ENCODE data around the gene TRAPPC5.

DNA sequence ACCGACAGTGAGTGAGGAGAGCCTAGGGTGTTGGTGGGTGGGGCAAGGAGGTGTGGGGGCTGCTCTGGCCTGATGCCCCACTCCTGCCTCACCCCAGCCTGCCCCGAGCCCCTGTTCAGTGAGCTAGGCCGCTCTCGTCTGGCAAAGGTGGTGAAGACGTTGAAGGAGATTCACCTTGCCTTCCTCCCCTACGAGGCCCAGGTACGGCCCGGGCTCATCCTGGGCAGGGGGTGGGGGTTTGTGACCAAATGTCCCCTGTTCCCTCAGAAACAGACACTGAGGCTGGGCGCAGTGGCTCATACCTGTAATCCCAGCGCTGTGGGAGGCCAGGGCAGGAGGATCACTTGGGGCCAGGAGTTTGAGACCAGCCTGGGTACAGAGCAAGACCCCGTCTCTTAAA, 39.8 kb upstream of the TRAPPC5 start:
- TF ChIP-seq, protein P1, sequence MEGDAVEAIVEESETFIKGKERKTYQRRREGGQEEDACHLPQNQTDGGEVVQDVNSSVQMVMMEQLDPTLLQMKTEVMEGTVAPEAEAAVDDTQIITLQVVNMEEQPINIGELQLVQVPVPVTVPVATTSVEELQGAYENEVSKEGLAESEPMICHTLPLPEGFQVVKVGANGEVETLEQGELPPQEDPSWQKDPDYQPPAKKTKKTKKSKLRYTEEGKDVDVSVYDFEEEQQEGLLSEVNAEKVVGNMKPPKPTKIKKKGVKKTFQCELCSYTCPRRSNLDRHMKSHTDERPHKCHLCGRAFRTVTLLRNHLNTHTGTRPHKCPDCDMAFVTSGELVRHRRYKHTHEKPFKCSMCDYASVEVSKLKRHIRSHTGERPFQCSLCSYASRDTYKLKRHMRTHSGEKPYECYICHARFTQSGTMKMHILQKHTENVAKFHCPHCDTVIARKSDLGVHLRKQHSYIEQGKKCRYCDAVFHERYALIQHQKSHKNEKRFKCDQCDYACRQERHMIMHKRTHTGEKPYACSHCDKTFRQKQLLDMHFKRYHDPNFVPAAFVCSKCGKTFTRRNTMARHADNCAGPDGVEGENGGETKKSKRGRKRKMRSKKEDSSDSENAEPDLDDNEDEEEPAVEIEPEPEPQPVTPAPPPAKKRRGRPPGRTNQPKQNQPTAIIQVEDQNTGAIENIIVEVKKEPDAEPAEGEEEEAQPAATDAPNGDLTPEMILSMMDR (IDR thresholded peaks at IDR 0.05; ENCODE audit: low read depth, low read length): no peak
- no peak for TF ChIP-seq EZH2phosphoT487 (IDR thresholded peaks at IDR 0.05; ENCODE audit: low read depth)

Measured in OCI-LY3 (cell line).